Hepatocyte (in vitro differentiated cells): ENCODE results near the gene OPN1MW3. TPM values are rescaled to one million over a fixed set of nuclear protein-coding genes. Genes with fewer than 3 reads are reported as not detected.

Experiments used
- DNase-seq: peaks from one replicate; pipeline ENCODE4 v3.0.0-alpha.2; 2016; ENCODE audit warnings: low spot score
- H2AFZ ChIP-seq: fragments of 200-600 bp; sonication (generic); 2 replicates; pipeline ENCODE4 v1.6.0; 2016; ENCODE audit warnings: antibody characterized with exemption, mild to moderate bottlenecking
- H3K27ac ChIP-seq: fragments of 200-600 bp; sonication (generic); 2 replicates; pipeline ENCODE4 v1.5.1; 2016; ENCODE audit warnings: mild to moderate bottlenecking
- H3K27me3 ChIP-seq: fragments of 200-600 bp; sonication (generic); 2 replicates; pipeline ENCODE4 v1.6.1; 2016
- H3K36me3 ChIP-seq: fragments of 200-600 bp; sonication (generic); replicated peaks from 2 replicates; pipeline ENCODE4 v1.5.1; 2016; ENCODE audit warnings: low read depth; ENCODE audit not compliant: insufficient read depth
- H3K4me1 ChIP-seq: fragments of 200-600 bp; sonication (generic); 2 replicates; pipeline ENCODE4 v1.5.1; 2016; ENCODE audit warnings: mild to moderate bottlenecking, moderate library complexity; ENCODE audit not compliant: insufficient read depth
- H3K4me2 ChIP-seq: fragments of 200-600 bp; sonication (generic); 2 replicates; pipeline ENCODE4 v1.6.0; 2016
- H3K4me3 ChIP-seq: fragments of 200-600 bp; sonication (generic); 2 replicates; pipeline ENCODE4 v1.5.1; 2016; ENCODE audit warnings: mild to moderate bottlenecking
- H3K79me2 ChIP-seq: fragments of 200-600 bp; sonication (generic); 2 replicates; pipeline ENCODE4 v1.6.0; 2017; ENCODE audit warnings: mild to moderate bottlenecking
- H3K9me2 ChIP-seq: fragments of 200-600 bp; sonication (generic); replicated peaks from 2 replicates; pipeline ENCODE4 v1.6.0; 2017; ENCODE audit warnings: mild to moderate bottlenecking; ENCODE audit not compliant: insufficient read depth
- H3K9me3 ChIP-seq: fragments of 200-600 bp; sonication (generic); 2 replicates; pipeline ENCODE4 v1.5.1; 2016; ENCODE audit warnings: low read depth, mild to moderate bottlenecking
- H4K20me1 ChIP-seq: fragments of 200-600 bp; sonication (generic); 2 replicates; pipeline ENCODE4 v1.6.0; 2016; ENCODE audit warnings: mild to moderate bottlenecking; ENCODE audit not compliant: insufficient read depth, poor library complexity, severe bottlenecking
- EZH2 ChIP-seq: fragments of 200-600 bp; sonication (generic); IDR thresholded peaks from 2 replicates; pipeline ENCODE4 v1.6.1; 2016; ENCODE audit warnings: antibody characterized with exemption, mild to moderate bottlenecking, borderline replicate concordance
- EZH2phosphoT487 ChIP-seq: fragments of 200-600 bp; sonication (generic); IDR thresholded peaks from one replicate; pipeline ENCODE4 v1.6.1; 2018; ENCODE audit warnings: antibody characterized with exemption, mild to moderate bottlenecking, low read depth, moderate library complexity; ENCODE audit not compliant: unreplicated experiment, severe bottlenecking
- WGBS: methylation state at CpG from one replicate; pipeline ENCODE4 v1.1.6; 2016; ENCODE audit warnings: low lambda C conversion rate; ENCODE audit errors: missing lambda C conversion rate; 5-methylcytosine and 5-hydroxymethylcytosine counted together
- polyA plus RNA-seq: library from polyadenylated mRNA; unstranded; fragments of >200 nt; fragmentation: Nextera tagmentation; extraction: Ambion mirVana; gene quantifications from 2 replicates; pipeline ENCODE4 v1.2.1, GENCODE V29; 2016
- total RNA-seq: library from RNA; depleted of rRNA; stranded (reverse); fragments of >200 nt; gene quantifications from 2 replicates; pipeline ENCODE4 v1.2.3, GENCODE V29; 2014
- TF ChIP-seq, protein P1 (sequence below): fragments of 200-600 bp; sonication (generic); IDR thresholded peaks from 2 replicates; pipeline ENCODE4 v1.5.1; 2016; ENCODE audit warnings: antibody characterized with exemption, mild to moderate bottlenecking; ENCODE audit not compliant: poor library complexity

The OPN1MW3 gene
- total and polyA plus RNA-seq, 2 experiments from 2014 or later = not detected

DNA sequence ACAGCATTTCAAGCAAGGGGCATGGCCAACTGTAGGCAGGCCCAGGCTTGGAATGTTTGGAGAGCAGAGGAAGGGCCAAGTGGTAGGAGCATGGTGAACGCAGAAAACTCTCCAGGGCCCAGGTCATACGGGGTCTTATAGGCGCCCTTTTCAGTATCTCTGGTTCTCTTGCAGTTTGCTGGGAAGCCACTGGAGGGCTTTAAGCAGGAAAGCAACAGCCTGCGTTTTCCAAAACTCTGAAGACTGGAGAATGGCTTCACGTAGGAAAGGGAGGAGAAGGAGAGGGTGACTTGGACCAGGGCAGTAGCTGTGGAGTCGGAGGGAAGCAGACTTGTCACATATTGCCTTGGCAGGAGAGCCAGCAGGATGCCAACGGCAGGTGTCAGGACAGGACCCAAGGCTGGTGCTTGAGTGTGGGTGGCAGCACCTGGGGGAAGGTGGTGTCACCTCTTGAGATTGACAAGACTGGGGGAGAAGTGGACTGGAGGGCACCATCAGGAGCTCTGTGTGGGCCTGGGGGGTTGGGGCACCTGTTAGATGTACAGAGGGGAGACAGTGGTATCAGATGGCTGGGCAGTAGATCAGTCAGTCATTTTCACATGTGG is 60.1 kb downstream of the OPN1MW3 start:
- no peaks in the 10 kb centered on the region for H3K9me2 ChIP-seq
- no peak overlapping the region for H3K27ac ChIP-seq
- no peak overlapping the region for H3K4me3 ChIP-seq
- H4K20me1 ChIP-seq = no peaks in the 10 kb centered on the region
- H3K36me3 ChIP-seq = no peaks in the 10 kb centered on the region
- H3K4me2 ChIP-seq = no peak overlapping the region
- H3K27me3 ChIP-seq = no peaks in the 10 kb centered on the region
- TF ChIP-seq EZH2 (no peak), EZH2phosphoT487 (no peak)
- TF ChIP-seq, protein P1, sequence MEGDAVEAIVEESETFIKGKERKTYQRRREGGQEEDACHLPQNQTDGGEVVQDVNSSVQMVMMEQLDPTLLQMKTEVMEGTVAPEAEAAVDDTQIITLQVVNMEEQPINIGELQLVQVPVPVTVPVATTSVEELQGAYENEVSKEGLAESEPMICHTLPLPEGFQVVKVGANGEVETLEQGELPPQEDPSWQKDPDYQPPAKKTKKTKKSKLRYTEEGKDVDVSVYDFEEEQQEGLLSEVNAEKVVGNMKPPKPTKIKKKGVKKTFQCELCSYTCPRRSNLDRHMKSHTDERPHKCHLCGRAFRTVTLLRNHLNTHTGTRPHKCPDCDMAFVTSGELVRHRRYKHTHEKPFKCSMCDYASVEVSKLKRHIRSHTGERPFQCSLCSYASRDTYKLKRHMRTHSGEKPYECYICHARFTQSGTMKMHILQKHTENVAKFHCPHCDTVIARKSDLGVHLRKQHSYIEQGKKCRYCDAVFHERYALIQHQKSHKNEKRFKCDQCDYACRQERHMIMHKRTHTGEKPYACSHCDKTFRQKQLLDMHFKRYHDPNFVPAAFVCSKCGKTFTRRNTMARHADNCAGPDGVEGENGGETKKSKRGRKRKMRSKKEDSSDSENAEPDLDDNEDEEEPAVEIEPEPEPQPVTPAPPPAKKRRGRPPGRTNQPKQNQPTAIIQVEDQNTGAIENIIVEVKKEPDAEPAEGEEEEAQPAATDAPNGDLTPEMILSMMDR = peak; percentile 31
- no peak overlapping the region for H2AFZ ChIP-seq
- no peaks in the 10 kb centered on the region for H3K4me1 ChIP-seq
- DNase-seq = peak; percentile 33
- 41% methylated on average over 7 of the region's 7 CpGs for WGBS
- H3K9me3 ChIP-seq = no peaks in the 10 kb centered on the region
- H3K79me2 ChIP-seq = no peaks in the 10 kb centered on the region

DNA sequence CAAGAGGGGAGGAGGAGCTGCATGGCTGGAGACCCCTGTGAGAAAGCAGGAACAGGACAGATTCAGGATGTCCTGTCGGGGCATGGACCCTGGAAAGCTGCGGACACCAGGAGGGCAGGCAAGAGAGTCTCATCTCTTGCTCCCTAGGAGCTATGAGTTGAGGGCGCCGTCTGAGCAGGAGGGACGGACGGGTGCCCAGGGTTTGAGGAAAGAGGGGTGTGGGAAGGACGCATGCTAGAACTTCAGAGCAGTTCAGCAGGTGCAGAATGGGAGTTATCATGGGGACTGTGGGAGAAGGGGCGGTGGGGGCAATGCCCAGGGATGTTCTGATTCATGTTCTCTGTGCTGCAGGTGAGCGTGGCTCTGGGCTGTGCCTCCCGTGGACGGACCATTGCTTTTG is 63.0 kb downstream of the OPN1MW3 start:
- WGBS = 88% methylated on average over 11 of the region's 11 CpGs
- no peak overlapping the region for H3K4me2 ChIP-seq
- no peaks in the 10 kb centered on the region for H3K36me3 ChIP-seq
- no peaks in the 10 kb centered on the region for H3K9me2 ChIP-seq
- no peak for DNase-seq
- H3K27me3 ChIP-seq = no peaks in the 10 kb centered on the region
- TF ChIP-seq EZH2phosphoT487 (no peak), EZH2 (no peak)
- TF ChIP-seq, protein P1 = no peak
- no peaks in the 10 kb centered on the region for H3K9me3 ChIP-seq
- H3K4me1 ChIP-seq = no peaks in the 10 kb centered on the region
- no peak overlapping the region for H3K27ac ChIP-seq
- no peak overlapping the region for H3K4me3 ChIP-seq
- H3K79me2 ChIP-seq = no peaks in the 10 kb centered on the region
- H4K20me1 ChIP-seq = no peaks in the 10 kb centered on the region
- no peak overlapping the region for H2AFZ ChIP-seq

Other genes starting within 250 kb of the OPN1MW3 start
- gene IRAK1, start 237.7 kb upstream of the OPN1MW3 start, total RNA-seq = 44.1 TPM in 2 replicates
- 99.4 and 112 TPM in 2 replicates for gene IRAK1, start 237.7 kb upstream of the OPN1MW3 start, polyA plus RNA-seq
- 18.1 and 18.3 TPM in 2 replicates for gene MECP2, start 159.9 kb upstream of the OPN1MW3 start, total RNA-seq
- 19.4 and 21.1 TPM in 2 replicates for gene MECP2, start 159.9 kb upstream of the OPN1MW3 start, polyA plus RNA-seq
- not detected in 2 replicates for gene OPN1LW, start 113.3 kb upstream of the OPN1MW3 start, total RNA-seq
- gene OPN1LW, start 113.3 kb upstream of the OPN1MW3 start, polyA plus RNA-seq = not detected in 2 replicates
- not detected in 2 replicates for gene OPN1MW, start 75.0 kb upstream of the OPN1MW3 start, total RNA-seq
- gene OPN1MW, start 75.0 kb upstream of the OPN1MW3 start, polyA plus RNA-seq = not detected in 2 replicates
- not detected in 2 replicates for gene OPN1MW2, start 37.8 kb upstream of the OPN1MW3 start, total RNA-seq
- not detected in 2 replicates for gene OPN1MW2, start 37.8 kb upstream of the OPN1MW3 start, polyA plus RNA-seq
- not detected in 2 replicates for gene TEX28, start 37.5 kb downstream of the OPN1MW3 start, total RNA-seq
- gene TEX28, start 37.5 kb downstream of the OPN1MW3 start, polyA plus RNA-seq = not detected in 2 replicates
- not detected in 2 replicates for gene TKTL1, start 38.2 kb downstream of the OPN1MW3 start, total RNA-seq
- 0.52 and 1.1 TPM in 2 replicates for gene TKTL1, start 38.2 kb downstream of the OPN1MW3 start, polyA plus RNA-seq
- gene FLNA, start 117.1 kb downstream of the OPN1MW3 start, total RNA-seq = 220 and 396 TPM in 2 replicates
- 468 and 471 TPM in 2 replicates for gene FLNA, start 117.1 kb downstream of the OPN1MW3 start, polyA plus RNA-seq
- 34.2 and 39.4 TPM in 2 replicates for gene EMD, start 121.7 kb downstream of the OPN1MW3 start, total RNA-seq
- gene EMD, start 121.7 kb downstream of the OPN1MW3 start, polyA plus RNA-seq = 61.0 and 65.7 TPM in 2 replicates
- gene RPL10, start 140.8 kb downstream of the OPN1MW3 start, total RNA-seq = 4,114 and 4,460 TPM in 2 replicates
- 1,206 and 1,210 TPM in 2 replicates for gene RPL10, start 140.8 kb downstream of the OPN1MW3 start, polyA plus RNA-seq
- gene DNASE1L1, start 151.7 kb downstream of the OPN1MW3 start, total RNA-seq = 36.1 and 39.7 TPM in 2 replicates
- gene DNASE1L1, start 151.7 kb downstream of the OPN1MW3 start, polyA plus RNA-seq = 22.3 and 22.6 TPM in 2 replicates
- gene TAFAZZIN, start 154.0 kb downstream of the OPN1MW3 start, total RNA-seq = 25.0 and 26.7 TPM in 2 replicates
- 41.3 and 69.6 TPM in 2 replicates for gene TAFAZZIN, start 154.0 kb downstream of the OPN1MW3 start, polyA plus RNA-seq
- 116 and 131 TPM in 2 replicates for gene ATP6AP1, start 171.1 kb downstream of the OPN1MW3 start, total RNA-seq
- 265 and 268 TPM in 2 replicates for gene ATP6AP1, start 171.1 kb downstream of the OPN1MW3 start, polyA plus RNA-seq
- 82.7 and 101 TPM in 2 replicates for gene GDI1, start 179.6 kb downstream of the OPN1MW3 start, total RNA-seq
- gene GDI1, start 179.6 kb downstream of the OPN1MW3 start, polyA plus RNA-seq = 102 and 132 TPM in 2 replicates
- 52.1 and 65.9 TPM in 2 replicates for gene FAM50A, start 186.6 kb downstream of the OPN1MW3 start, total RNA-seq
- 147 and 178 TPM in 2 replicates for gene FAM50A, start 186.6 kb downstream of the OPN1MW3 start, polyA plus RNA-seq
- gene PLXNA3, start 200.7 kb downstream of the OPN1MW3 start, total RNA-seq = 10.6 and 14.1 TPM in 2 replicates
- gene PLXNA3, start 200.7 kb downstream of the OPN1MW3 start, polyA plus RNA-seq = 23.2 and 28.7 TPM in 2 replicates
- gene LAGE3, start 221.7 kb downstream of the OPN1MW3 start, total RNA-seq = 32.2 and 40.0 TPM in 2 replicates
- 49.4 and 50.8 TPM in 2 replicates for gene LAGE3, start 221.7 kb downstream of the OPN1MW3 start, polyA plus RNA-seq
- 25.0 and 26.7 TPM in 2 replicates for gene UBL4A, start 229.0 kb downstream of the OPN1MW3 start, total RNA-seq
- gene UBL4A, start 229.0 kb downstream of the OPN1MW3 start, polyA plus RNA-seq = 29.9 and 34.0 TPM in 2 replicates
- gene SLC10A3, start 233.0 kb downstream of the OPN1MW3 start, total RNA-seq = 28.8 and 29.3 TPM in 2 replicates
- 48.3 and 59.8 TPM in 2 replicates for gene SLC10A3, start 233.0 kb downstream of the OPN1MW3 start, polyA plus RNA-seq